ENCODE measurements around the gene SP140L.
A peak's percentile ranks its signal among the peaks of the same experiment; 100 is the strongest.

Gene SP140L

GRCh38 chr2:230413479-230413878 is 86.5 kb downstream of the SP140L start:
- no peak overlapping the region for H3K4me3 ChIP-seq (ENCODE audit: low read depth, low read length)
- TF ChIP-seq, protein P1, sequence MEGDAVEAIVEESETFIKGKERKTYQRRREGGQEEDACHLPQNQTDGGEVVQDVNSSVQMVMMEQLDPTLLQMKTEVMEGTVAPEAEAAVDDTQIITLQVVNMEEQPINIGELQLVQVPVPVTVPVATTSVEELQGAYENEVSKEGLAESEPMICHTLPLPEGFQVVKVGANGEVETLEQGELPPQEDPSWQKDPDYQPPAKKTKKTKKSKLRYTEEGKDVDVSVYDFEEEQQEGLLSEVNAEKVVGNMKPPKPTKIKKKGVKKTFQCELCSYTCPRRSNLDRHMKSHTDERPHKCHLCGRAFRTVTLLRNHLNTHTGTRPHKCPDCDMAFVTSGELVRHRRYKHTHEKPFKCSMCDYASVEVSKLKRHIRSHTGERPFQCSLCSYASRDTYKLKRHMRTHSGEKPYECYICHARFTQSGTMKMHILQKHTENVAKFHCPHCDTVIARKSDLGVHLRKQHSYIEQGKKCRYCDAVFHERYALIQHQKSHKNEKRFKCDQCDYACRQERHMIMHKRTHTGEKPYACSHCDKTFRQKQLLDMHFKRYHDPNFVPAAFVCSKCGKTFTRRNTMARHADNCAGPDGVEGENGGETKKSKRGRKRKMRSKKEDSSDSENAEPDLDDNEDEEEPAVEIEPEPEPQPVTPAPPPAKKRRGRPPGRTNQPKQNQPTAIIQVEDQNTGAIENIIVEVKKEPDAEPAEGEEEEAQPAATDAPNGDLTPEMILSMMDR (conservative IDR thresholded peaks at IDR 0.05; ENCODE audit: low read depth, low read length) = no peak
- no peak for DNase-seq (ENCODE audit: low read depth)

DNA sequence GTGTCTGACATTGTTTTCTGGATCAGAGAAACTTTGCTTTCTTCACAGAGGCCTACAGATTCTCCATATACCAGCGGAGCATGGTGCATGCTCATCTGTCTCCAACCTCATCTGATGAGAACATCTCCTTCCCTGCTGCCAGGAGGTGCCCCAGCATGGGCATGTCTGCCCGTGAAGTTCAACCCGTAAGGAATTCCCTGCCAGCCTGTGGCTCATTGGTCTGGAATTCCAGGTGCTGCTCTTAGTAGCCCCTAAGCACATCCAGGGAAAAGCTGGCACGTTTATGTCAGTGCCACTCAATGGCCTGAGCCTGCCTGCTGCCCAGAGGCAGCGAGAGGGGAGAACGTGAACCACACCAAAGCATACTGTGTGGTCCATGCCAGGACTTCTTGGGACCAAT is 87.3 kb downstream of the SP140L start:
- TF ChIP-seq, protein P1 (conservative IDR thresholded peaks at IDR 0.05; ENCODE audit: low read depth, low read length) = no peak
- H3K4me3 ChIP-seq (ENCODE audit: low read depth, low read length) = no peak overlapping the region
- no peak for DNase-seq (ENCODE audit: low read depth)

DNA sequence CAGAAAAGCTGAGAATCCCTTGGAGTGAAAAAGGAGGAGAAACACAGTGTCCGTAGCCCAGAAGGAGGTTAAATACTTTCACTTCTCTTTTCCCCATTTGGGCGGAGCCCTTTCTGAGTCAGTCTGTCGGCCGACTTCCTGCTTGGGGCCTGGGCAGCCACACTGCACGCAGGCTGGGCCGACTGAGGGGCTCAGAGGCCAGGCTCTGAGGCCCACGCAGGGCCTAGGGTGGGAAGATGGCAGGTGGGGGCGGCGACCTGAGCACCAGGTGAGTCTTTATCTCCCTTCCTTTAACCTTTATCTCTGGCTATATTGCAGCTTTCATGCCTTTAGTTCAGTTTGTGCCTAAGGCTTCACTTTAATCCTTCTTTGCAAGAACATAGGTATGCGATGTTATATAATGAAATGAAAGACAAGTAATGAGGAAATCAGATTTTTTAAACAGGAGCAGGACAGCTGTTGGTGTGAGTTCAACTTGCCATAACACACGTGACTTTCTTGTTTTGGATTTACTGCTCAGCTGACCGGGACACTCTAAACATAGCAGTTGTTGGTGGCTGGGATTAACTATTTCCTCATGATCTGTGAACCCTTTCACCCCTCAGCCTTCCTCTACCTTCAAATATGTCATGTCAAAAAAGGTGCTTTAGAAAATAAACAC is 89.2 kb downstream of the SP140L start, which contains the start of gene SP100:
SP100 (plus strand) TSS at position 141 of the 661 bp plus-strand sequence; CDS start at position 237, 96 bp downstream.
- TF ChIP-seq, protein P1 (conservative IDR thresholded peaks at IDR 0.05; ENCODE audit: low read depth, low read length) = no peak
- peak within 1 kb of the TSS; percentile 72 for H3K4me3 ChIP-seq (ENCODE audit: low read depth, low read length)
- peak; percentile 88 for DNase-seq (ENCODE audit: low read depth)

DNA sequence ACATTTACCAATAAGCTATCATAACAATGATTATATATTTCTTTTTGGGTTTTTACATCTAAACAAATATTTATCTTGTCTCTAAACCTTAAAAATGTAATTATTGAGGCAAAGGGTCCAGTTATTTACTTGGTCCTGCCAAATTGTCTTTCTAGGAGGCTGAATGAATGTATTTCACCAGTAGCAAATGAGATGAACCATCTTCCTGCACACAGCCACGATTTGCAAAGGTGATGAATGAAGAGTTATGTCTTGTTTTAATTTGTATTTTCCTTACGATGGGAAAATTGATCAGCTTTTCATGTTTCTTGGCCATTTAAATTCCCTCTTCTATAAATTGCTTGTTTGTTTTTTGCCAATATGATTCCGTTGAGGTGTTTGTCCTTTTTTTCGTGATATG is 90.4 kb downstream of the SP140L start:
- peak overlapping the region; percentile 72 for H3K4me3 ChIP-seq (ENCODE audit: low read depth, low read length)
- TF ChIP-seq, protein P1 (conservative IDR thresholded peaks at IDR 0.05; ENCODE audit: low read depth, low read length) = no peak
- DNase-seq (ENCODE audit: low read depth) = no peak

DNA sequence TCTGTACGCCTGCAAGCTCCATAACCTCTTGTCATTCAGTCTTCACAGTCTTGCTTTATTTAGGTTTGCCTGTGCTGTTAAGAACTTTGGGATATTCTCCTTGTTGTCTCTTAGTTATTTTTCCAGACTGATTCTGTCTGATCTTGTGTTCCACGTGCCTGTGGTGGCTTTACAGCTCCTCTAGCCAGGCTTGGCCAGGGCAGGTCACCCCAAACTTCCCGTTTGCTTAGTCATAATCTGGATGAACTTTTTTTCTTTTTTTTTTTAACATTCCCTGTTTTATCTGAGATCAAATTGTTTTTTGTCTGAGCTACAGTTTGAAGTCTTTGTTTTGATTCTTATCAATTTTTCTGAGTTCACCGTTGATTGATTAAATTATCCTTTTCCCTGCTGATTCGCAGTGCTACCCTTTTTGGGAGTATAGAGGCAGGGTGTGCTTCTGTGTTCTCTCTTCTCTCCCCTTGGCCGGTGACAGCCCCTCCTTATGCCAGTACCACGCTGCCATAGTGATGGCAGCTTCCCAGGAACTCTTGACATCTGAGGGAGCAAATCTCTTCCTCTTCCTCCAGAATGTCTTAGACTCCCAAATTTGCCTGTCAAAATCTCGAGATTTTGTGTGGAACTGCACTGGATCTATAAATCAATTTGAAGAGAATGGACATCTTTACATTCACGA is 91.5 kb downstream of the SP140L start:
- H3K4me3 ChIP-seq (ENCODE audit: low read depth, low read length) = peak overlapping the region; percentile 72
- peak; percentile 75 for DNase-seq (ENCODE audit: low read depth)
- TF ChIP-seq, protein P1 (conservative IDR thresholded peaks at IDR 0.05; ENCODE audit: low read depth, low read length) = no peak

DNA sequence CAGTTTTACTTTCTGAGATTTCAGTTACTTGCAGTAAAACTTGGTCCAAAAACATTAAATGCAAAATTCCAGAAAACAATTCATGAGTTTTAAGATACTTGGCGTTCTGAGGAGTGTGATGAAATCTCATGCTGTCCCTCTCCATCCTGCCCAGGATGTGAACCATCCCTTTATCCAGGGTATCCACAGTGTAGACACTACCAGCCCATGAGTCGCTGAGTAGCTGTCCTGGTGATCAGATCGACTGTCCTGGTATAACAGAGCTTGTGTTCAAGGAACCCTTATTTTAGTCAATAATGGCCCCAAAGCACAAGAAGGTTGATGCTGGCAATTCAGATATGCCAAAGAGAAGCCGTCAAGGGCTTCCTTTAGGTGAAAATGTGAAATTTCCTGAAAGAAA is 92.2 kb downstream of the SP140L start:
- DNase-seq (ENCODE audit: low read depth) = no peak
- no peak overlapping the region for H3K4me3 ChIP-seq (ENCODE audit: low read depth, low read length)
- TF ChIP-seq, protein P1 (conservative IDR thresholded peaks at IDR 0.05; ENCODE audit: low read depth, low read length) = no peak
